Dendritic cell treated with granulocyte-macrophage colony-stimulating factor and Interleukin-4, amounts not matched to agents 40 ng/mL and 50 ng/mL, for 4 days (primary cell): ENCODE measurements around the gene CFAP20DC.
"Not testable (repeated sequence)": the region's sequence is repeated elsewhere in the genome, so short reads cannot be mapped to it uniquely, and the experiment has no call there.

Source experiments
- H3K27ac Mint-ChIP-seq: one replicate; pipeline ENCODE4 v1.8.0; 2022; ENCODE audit warnings: mild to moderate bottlenecking, mixed read lengths
- H3K27me3 Mint-ChIP-seq: one replicate; pipeline ENCODE4 v1.8.0; 2022; ENCODE audit warnings: mild to moderate bottlenecking, mixed read lengths
- H3K36me3 Mint-ChIP-seq: one replicate; pipeline ENCODE4 v1.8.0; 2022; ENCODE audit warnings: low read depth, mixed read lengths
- H3K4me1 Mint-ChIP-seq: one replicate; pipeline ENCODE4 v1.8.0; 2022; ENCODE audit warnings: low read depth, mixed read lengths
- H3K4me3 Mint-ChIP-seq: one replicate; pipeline ENCODE4 v1.8.0; 2022; ENCODE audit warnings: mild to moderate bottlenecking, moderate library complexity, mixed read lengths
- H3K9me3 Mint-ChIP-seq: one replicate; pipeline ENCODE4 v1.8.0; 2022; ENCODE audit warnings: mixed read lengths
- intact Hi-C: fragments of 100-400 bp; cut with micrococcal nuclease; formaldehyde crosslinking; loops from one replicate; pipeline ENCODE4 v1.15.0; 2022

Gene CFAP20DC

GRCh38 chr3:58967866-58968265, 82.0 kb downstream of the CFAP20DC start:
- H3K9me3 Mint-ChIP-seq, intact Hi-C loops, H3K36me3 Mint-ChIP-seq, H3K4me1 Mint-ChIP-seq, H3K27ac Mint-ChIP-seq, H3K27me3 Mint-ChIP-seq, H3K4me3 Mint-ChIP-seq: not testable (repeated sequence)

DNA sequence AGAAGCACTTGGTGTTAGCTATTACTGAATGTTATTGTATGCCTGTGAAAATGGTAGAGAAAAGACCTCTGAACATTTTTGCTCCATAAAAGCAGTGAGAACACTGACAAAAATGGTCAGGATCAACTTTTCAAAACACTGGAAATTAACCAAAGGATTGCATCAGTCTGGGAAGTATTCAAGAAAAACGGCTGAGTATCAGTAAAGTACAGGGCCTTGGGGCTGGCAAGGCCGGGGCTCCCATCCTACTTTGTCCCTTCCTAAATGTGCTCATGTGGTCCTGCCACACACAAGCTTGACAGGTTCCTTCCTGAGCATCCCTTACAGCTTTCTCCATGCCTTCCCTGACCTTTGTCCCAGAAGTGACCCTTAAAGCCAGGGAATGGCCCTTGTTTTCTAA, 84.0 kb downstream of the CFAP20DC start:
- intact Hi-C loops = no loop called here
- Mint-ChIP-seq H3K9me3 (no peaks in the 10 kb centered on the region), H3K4me1 (no peaks in the 10 kb centered on the region), H3K36me3 (no peaks in the 10 kb centered on the region), H3K27me3 (no peaks in the 10 kb centered on the region), H3K27ac (no peak overlapping the region), H3K4me3 (no peak overlapping the region)

DNA sequence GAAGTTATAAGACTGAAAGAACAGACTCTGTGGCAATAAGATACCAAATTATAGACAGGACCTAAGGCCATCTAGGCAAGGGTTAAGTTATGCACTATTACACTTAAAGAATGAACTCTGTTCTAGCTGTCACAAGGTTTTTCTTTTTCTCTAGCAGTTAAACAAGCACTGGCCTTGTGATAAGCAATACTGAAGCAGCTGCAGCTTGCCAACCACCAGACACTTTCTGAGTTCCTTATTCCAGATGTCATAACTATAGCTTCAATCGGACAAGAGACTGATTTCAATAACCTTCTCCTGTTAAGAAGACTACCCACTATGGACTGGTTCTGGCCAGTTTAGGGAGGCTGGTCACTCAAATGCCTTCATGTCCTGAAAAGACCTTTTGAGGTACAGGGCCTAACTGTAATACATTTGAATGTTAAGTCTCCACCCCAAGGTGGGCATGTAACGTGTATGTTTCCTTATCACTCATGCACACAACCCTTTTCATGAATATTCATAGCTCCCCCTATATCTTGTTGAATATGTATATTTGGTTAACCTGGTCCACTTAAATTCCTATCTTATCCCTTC, 85.8 kb downstream of the CFAP20DC start:
- Mint-ChIP-seq H3K27ac (no peak overlapping the region), H3K27me3 (no peaks in the 10 kb centered on the region), H3K4me3 (no peak overlapping the region), H3K36me3 (no peaks in the 10 kb centered on the region), H3K9me3 (no peaks in the 10 kb centered on the region), H3K4me1 (no peaks in the 10 kb centered on the region)
- intact Hi-C loops = no loop called here

DNA sequence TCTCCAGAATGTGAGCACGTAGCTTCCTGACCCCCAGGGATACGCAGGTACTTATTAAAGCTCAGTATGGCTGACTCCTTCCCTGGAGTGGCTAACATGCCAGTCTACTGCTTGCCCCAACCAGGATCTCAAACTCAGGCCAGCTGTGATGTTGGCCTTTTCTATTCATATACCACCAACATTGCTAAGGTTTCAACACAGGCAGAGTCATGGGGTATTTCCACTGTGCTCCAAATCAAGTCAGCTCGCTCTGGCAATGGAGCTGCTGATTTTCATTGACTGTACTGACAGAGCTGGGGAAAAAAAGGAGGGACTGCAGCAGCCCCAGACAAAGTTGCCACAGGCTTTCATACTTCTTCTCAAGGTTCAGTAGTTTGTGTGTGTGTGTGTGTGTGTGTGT, 87.0 kb downstream of the CFAP20DC start:
- Mint-ChIP-seq H3K4me3 (no peak overlapping the region), H3K27ac (no peak overlapping the region), H3K4me1 (no peaks in the 10 kb centered on the region), H3K36me3 (no peaks in the 10 kb centered on the region), H3K9me3 (no peaks in the 10 kb centered on the region), H3K27me3 (no peaks in the 10 kb centered on the region)
- intact Hi-C loops = no loop called here

GRCh38 chr3:58962040-58962651, 87.7 kb downstream of the CFAP20DC start:
- Mint-ChIP-seq H3K27ac (no peak overlapping the region), H3K27me3 (no peaks in the 10 kb centered on the region), H3K4me3 (no peak overlapping the region), H3K36me3 (no peaks in the 10 kb centered on the region), H3K9me3 (no peaks in the 10 kb centered on the region), H3K4me1 (no peaks in the 10 kb centered on the region)
- intact Hi-C loops = no loop called here

DNA sequence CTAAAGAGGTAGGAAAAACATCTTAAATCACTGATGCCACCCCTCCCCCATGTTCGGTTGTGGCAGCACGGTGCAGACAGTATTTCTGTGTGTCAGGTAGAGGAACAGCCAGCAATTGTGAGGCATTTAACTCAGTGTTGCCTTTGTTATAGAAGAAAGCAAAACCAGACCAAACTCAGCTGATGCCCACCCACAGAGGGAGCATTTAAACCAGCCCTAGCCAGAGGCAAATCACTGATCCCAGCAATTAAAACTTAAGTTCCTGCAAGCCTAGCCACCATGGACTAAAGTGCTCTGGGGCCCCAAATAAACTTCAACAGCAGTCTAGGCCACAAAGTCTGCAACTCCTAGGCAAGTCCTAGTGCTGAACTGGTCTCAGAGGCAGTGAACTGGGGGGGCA, 94.5 kb downstream of the CFAP20DC start:
- Mint-ChIP-seq H3K9me3 (peaks cover 11% of the 10 kb centered on the region), H3K27ac (no peak overlapping the region), H3K36me3 (no peaks in the 10 kb centered on the region), H3K27me3 (no peaks in the 10 kb centered on the region), H3K4me1 (no peaks in the 10 kb centered on the region), H3K4me3 (no peak overlapping the region)
- intact Hi-C loops = no loop called here

DNA sequence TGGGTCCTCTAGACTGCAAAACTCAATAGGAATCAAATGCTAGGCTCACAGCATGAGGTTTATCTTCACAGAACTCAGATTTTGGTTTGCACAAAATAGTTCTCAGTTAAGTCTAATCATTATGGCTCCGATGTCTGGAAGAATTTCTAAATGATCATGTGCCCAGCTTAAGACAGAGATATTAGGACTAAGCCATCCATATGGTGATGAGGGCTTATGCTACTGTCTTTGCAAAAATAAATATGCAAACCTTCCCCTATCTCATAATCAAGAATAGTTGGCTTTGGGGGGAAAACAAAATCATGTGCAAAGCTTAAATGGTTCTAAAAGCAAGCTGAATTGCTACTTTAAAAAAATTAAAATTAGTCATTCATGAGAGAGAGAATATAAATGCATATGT, 96.5 kb downstream of the CFAP20DC start:
- Mint-ChIP-seq H3K27ac (no peak overlapping the region), H3K4me3 (no peak overlapping the region)

GRCh38 chr3:58952128-58952917, 97.5 kb downstream of the CFAP20DC start:
- Mint-ChIP-seq H3K36me3 (no peaks in the 10 kb centered on the region), H3K27me3 (no peaks in the 10 kb centered on the region), H3K9me3 (peaks cover 11% of the 10 kb centered on the region), H3K4me3 (no peak overlapping the region), H3K27ac (no peak overlapping the region), H3K4me1 (no peaks in the 10 kb centered on the region)
- intact Hi-C loops = no loop called here

More for the DNA sequence above, 96.5 kb downstream of the CFAP20DC start:
- intact Hi-C loops = no loop called here
- Mint-ChIP-seq H3K9me3 (peaks cover 11% of the 10 kb centered on the region), H3K36me3 (no peaks in the 10 kb centered on the region), H3K4me1 (no peaks in the 10 kb centered on the region), H3K27me3 (no peaks in the 10 kb centered on the region)

DNA sequence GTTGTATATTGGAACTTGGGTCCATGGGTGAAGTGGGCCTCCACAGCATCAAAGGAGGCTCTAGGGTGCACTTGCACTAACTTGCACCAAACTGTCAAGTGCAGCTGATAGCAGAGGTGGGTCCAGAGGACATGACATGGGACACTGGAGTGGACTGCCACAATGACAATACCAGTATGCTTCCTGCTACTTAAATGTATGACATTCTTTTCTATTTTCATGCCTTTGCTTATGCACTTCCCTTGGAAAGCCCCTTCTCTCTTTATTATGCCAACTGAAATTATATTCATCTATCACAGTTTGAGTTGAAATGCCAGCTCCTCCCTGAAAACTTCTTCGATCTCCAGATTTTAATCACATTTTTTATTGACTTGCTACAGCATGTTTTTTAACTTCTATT, 101.8 kb downstream of the CFAP20DC start:
- Mint-ChIP-seq H3K4me3 (no peak overlapping the region), H3K4me1 (no peaks in the 10 kb centered on the region), H3K27me3 (no peaks in the 10 kb centered on the region), H3K9me3 (no peaks in the 10 kb centered on the region), H3K36me3 (no peaks in the 10 kb centered on the region), H3K27ac (no peak overlapping the region)
- intact Hi-C loops = no loop called here

GRCh38 chr3:58946875-58947274, 103.0 kb downstream of the CFAP20DC start:
- intact Hi-C loops = no loop called here
- H3K27ac Mint-ChIP-seq = no peak overlapping the region
- no peaks in the 10 kb centered on the region for H3K9me3 Mint-ChIP-seq
- no peaks in the 10 kb centered on the region for H3K4me1 Mint-ChIP-seq
- no peaks in the 10 kb centered on the region for H3K36me3 Mint-ChIP-seq
- H3K4me3 Mint-ChIP-seq = no peak overlapping the region
- H3K27me3 Mint-ChIP-seq = no peaks in the 10 kb centered on the region

DNA sequence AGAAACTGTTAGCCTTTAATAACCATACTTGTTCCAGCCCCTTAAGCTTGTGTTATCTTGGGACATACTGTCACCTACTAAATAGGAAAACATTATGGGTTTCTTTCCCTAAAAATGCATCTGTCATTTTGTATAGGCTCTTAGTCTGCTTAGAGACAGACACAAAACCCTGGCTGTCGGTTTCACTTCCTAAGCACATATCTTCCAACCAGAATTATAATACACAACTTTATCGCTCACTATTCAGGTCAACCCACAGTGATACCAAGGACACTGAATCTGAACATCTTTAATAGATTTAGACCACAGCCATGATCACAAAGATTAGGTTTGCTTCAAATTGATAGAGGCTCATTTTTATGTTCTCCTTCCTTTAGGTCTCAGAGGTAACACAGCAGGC, 111.8 kb downstream of the CFAP20DC start:
- no peaks in the 10 kb centered on the region for H3K9me3 Mint-ChIP-seq
- H3K4me1 Mint-ChIP-seq = no peaks in the 10 kb centered on the region
- no peaks in the 10 kb centered on the region for H3K27me3 Mint-ChIP-seq
- no peaks in the 10 kb centered on the region for H3K36me3 Mint-ChIP-seq
- H3K27ac Mint-ChIP-seq = no peak overlapping the region
- H3K4me3 Mint-ChIP-seq = no peak overlapping the region
- intact Hi-C loops = no loop called here

DNA sequence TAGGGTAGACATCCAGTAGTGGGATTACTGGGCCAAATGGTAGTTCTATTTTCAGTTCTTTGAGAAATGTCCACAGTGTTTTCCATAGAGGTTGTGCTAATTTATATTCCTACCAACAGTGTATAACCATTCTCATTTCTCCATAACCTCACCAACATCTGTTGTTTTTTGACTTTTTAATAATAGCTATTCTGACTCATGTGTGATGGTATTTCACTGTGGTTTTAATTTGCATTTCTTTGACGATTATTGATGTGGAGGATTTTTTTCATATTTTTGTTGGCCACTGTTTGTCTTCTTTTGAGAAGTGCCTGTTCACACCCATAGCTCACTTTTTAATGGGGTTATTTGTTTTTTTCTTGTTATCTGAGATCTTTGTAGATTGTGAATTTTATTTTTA, 125.2 kb downstream of the CFAP20DC start:
- no peaks in the 10 kb centered on the region for H3K9me3 Mint-ChIP-seq
- intact Hi-C loops = no loop called here
- H3K27ac Mint-ChIP-seq = no peak overlapping the region

GRCh38 chr3:58900386-58900785, 149.4 kb downstream of the CFAP20DC start:
- no peak overlapping the region for H3K27ac Mint-ChIP-seq
- intact Hi-C loops = no loop called here
- peaks cover 19% of the 10 kb centered on the region for H3K9me3 Mint-ChIP-seq
- H3K36me3 Mint-ChIP-seq = no peaks in the 10 kb centered on the region
- H3K27me3 Mint-ChIP-seq = no peaks in the 10 kb centered on the region
- H3K4me1 Mint-ChIP-seq = peaks cover 17% of the 10 kb centered on the region
- H3K4me3 Mint-ChIP-seq = no peak overlapping the region

More for the DNA sequence above, 125.2 kb downstream of the CFAP20DC start:
- H3K4me3 Mint-ChIP-seq = no peak overlapping the region
- H3K36me3 Mint-ChIP-seq = no peaks in the 10 kb centered on the region
- no peaks in the 10 kb centered on the region for H3K27me3 Mint-ChIP-seq
- H3K4me1 Mint-ChIP-seq = no peaks in the 10 kb centered on the region

DNA sequence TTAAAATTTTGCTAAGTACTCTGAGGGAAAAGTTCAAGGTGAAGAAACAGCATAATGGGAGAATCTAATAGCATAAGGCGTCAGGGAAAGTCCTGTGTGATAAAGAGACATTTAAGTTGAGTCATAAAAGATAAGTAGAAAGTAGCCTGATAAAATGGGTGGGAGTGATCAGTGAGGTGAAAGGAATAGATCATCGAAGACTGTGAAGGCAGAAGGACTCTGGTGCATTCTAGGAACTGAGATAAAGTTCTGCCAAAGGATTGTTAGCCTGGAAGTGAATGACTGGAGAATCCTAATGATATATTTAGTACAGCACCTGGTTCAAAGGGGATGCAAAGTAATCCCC, 149.9 kb downstream of the CFAP20DC start:
- Mint-ChIP-seq H3K9me3 (peaks cover 14% of the 10 kb centered on the region), H3K27ac (no peak overlapping the region), H3K4me1 (peaks cover 17% of the 10 kb centered on the region), H3K36me3 (no peaks in the 10 kb centered on the region), H3K4me3 (no peak overlapping the region), H3K27me3 (no peaks in the 10 kb centered on the region)
- intact Hi-C loops = no loop called here
